SK-N-SH (cell line): ENCODE results near the gene TDP2. TPM values are rescaled to one million over a fixed set of nuclear protein-coding genes. Genes with fewer than 3 reads are reported as not detected.

Source experiments
- CTCF ChIA-PET: fragments of 300-600, 350-600 bp; formaldehyde crosslinking; extraction: SDS; loops from one replicate; lab custom pipeline; 2021; lab: Yijun Ruan, JAX
- POLR2A ChIA-PET: fragments of 350-600 bp; sonication (Branson Sonifier 250); formaldehyde crosslinking; extraction: SDS; loops from one replicate; lab custom pipeline; 2020; ENCODE audit warnings: antibody characterized with exemption, inconsistent platforms; lab: Yijun Ruan, JAX
- DNase-seq: peaks from one replicate; pipeline ENCODE4 v3.0.0; 2012
- H2AFZ ChIP-seq: fragments of 200-600 bp; sonication (generic); 2 replicates; pipeline ENCODE4 v1.8.1; 2016; ENCODE audit warnings: antibody characterized with exemption, mild to moderate bottlenecking, low read depth
- H3F3A ChIP-seq: fragments of 200-600 bp; sonication (generic); replicated peaks from 2 replicates; pipeline ENCODE3; 2016; ENCODE audit warnings: antibody characterized with exemption, mild to moderate bottlenecking; ENCODE audit not compliant: insufficient read depth
- H3K27ac ChIP-seq, 2 experiments: fragments of 200-500 bp in 1 of 2; fragments of 200-600 bp in 1 of 2; sonication (Bioruptor generic) in 1 of 2; sonication (generic), shearing (Covaris generic) in 1 of 2; 2 replicates each; pipeline versions ENCODE4 v1.5.1 to v1.6.1; 2014 to 2016; ENCODE audit warnings: low read depth in 2 of 2, inconsistent platforms in 1 of 2, low read length in 1 of 2, mild to moderate bottlenecking in 1 of 2, mixed read lengths in 1 of 2
- H3K27me3 ChIP-seq: fragments of 200-600 bp; sonication (generic), shearing (Covaris generic); 2 replicates; pipeline ENCODE4 v1.6.1; 2016; ENCODE audit warnings: mixed run types; ENCODE audit not compliant: insufficient read depth
- H3K36me3 ChIP-seq, 2 experiments: fragments of 200-500 bp in 1 of 2; fragments of 200-600 bp in 1 of 2; sonication (Bioruptor generic) in 1 of 2; sonication (generic) in 1 of 2; replicated peaks in 1 of 2; 2 replicates each; pipeline versions ENCODE3 to v1.5.1; 2014 to 2016; ENCODE audit warnings: low read length in 1 of 2, mild to moderate bottlenecking in 1 of 2; ENCODE audit not compliant: insufficient read depth in 2 of 2, control insufficient read depth in 1 of 2
- H3K4me1 ChIP-seq, 2 experiments: fragments of 200-500 bp in 1 of 2; fragments of 200-600 bp in 1 of 2; sonication (Bioruptor generic) in 1 of 2; sonication (generic), shearing (Covaris generic) in 1 of 2; 2 replicates each; pipeline versions ENCODE4 v1.5.1 to v1.6.1; 2014 to 2016; ENCODE audit warnings: low read depth in 1 of 2, low read length in 1 of 2, mixed run types in 1 of 2; ENCODE audit not compliant: insufficient read depth in 2 of 2, control insufficient read depth in 1 of 2
- H3K4me2 ChIP-seq: fragments of 200-600 bp; sonication (generic), shearing (Covaris generic); 2 replicates; pipeline ENCODE4 v1.6.1; 2017; ENCODE audit warnings: mixed run types
- H3K4me3 ChIP-seq, 2 experiments: fragments of 200-500 bp in 1 of 2; fragments of 200-600 bp in 1 of 2; sonication (Bioruptor generic) in 1 of 2; sonication (generic), shearing (Covaris generic) in 1 of 2; 2 replicates each; pipeline versions ENCODE4 v1.5.1 to v1.8.1; 2014 to 2016; ENCODE audit warnings: low read depth in 2 of 2, inconsistent platforms in 1 of 2, low read length in 1 of 2, mild to moderate bottlenecking in 1 of 2, mixed read lengths in 1 of 2, moderate library complexity in 1 of 2
- H3K79me2 ChIP-seq: fragments of 200-600 bp; sonication (generic); 2 replicates; pipeline ENCODE4 v1.8.1; 2017; ENCODE audit warnings: mild to moderate bottlenecking; ENCODE audit not compliant: insufficient read depth
- H3K9ac ChIP-seq: fragments of 200-600 bp; sonication (generic); 2 replicates; pipeline ENCODE4 v1.6.1; 2017; ENCODE audit warnings: mixed run types
- H3K9me2 ChIP-seq: fragments of 200-600 bp; sonication (generic); 2 replicates; pipeline ENCODE4 v1.6.1; 2017; ENCODE audit warnings: mixed run types
- H3K9me3 ChIP-seq: fragments of 200-600 bp; sonication (generic); 2 replicates; pipeline ENCODE4 v1.6.1; 2017; ENCODE audit warnings: mixed run types, mild to moderate bottlenecking, moderate library complexity
- H4K20me1 ChIP-seq: fragments of 200-600 bp; sonication (generic); 2 replicates; pipeline ENCODE4 v1.6.1; 2017; ENCODE audit warnings: mild to moderate bottlenecking, mixed run types; ENCODE audit not compliant: insufficient read depth
- CHD2 ChIP-seq: fragments of 150-350 bp; IDR thresholded peaks from 2 replicates; pipeline ENCODE4 v1.6.1; 2018; ENCODE audit warnings: low read length; ENCODE audit not compliant: partially characterized antibody
- ELF1 ChIP-seq: IDR thresholded peaks from 2 replicates; pipeline ENCODE4 v1.4.0; 2012
- FOSL2 ChIP-seq: IDR thresholded peaks from 2 replicates; pipeline ENCODE4 v1.4.0; 2012; ENCODE audit warnings: low read depth, mild to moderate bottlenecking, moderate library complexity, borderline replicate concordance
- FOXM1 ChIP-seq: IDR thresholded peaks from 2 replicates; pipeline ENCODE4 v1.4.0; 2012; ENCODE audit warnings: low read depth, mild to moderate bottlenecking
- GATA2 ChIP-seq: sonication (generic); formaldehyde crosslinking; IDR thresholded peaks from 2 replicates; pipeline ENCODE4 v1.5.0; 2020; ENCODE audit warnings: mild to moderate bottlenecking, missing genetic modification reagents
- IRF3 ChIP-seq: fragments of 150-350 bp; IDR thresholded peaks from 2 replicates; pipeline ENCODE4 v1.6.1; 2016; ENCODE audit warnings: mild to moderate bottlenecking, low read depth, low read length
- MAX ChIP-seq: IDR thresholded peaks from 2 replicates; pipeline ENCODE4 v1.4.0; 2012; ENCODE audit warnings: low read depth
- MEF2A ChIP-seq: IDR thresholded peaks from 2 replicates; pipeline ENCODE4 v1.4.0; 2012; ENCODE audit warnings: low read depth, borderline replicate concordance
- MXI1 ChIP-seq: IDR thresholded peaks from 2 replicates; pipeline ENCODE4 v1.6.1; 2012; ENCODE audit warnings: mild to moderate bottlenecking, low read depth, low read length, improper control_type of control experiment
- NFIC ChIP-seq: IDR thresholded peaks from 2 replicates; pipeline ENCODE4 v1.4.0; 2012; ENCODE audit warnings: borderline replicate concordance
- NRF1 ChIP-seq: IDR thresholded peaks from 2 replicates; pipeline ENCODE4 v1.6.1; 2012; ENCODE audit warnings: low read depth, mild to moderate bottlenecking, low read length
- PBX3 ChIP-seq: IDR thresholded peaks from 2 replicates; pipeline ENCODE4; 2012
- POLR2AphosphoS5 ChIP-seq: IDR thresholded peaks from 2 replicates; pipeline ENCODE4 v1.6.1; 2012; ENCODE audit warnings: low read depth, low read length
- RFX5 ChIP-seq: IDR thresholded peaks from 2 replicates; pipeline ENCODE4 v1.6.1; 2012; ENCODE audit warnings: mild to moderate bottlenecking, improper control_type of control experiment, low read length
- RXRA ChIP-seq: IDR thresholded peaks from 2 replicates; pipeline ENCODE4 v1.4.0; 2012; ENCODE audit warnings: low read depth, mild to moderate bottlenecking, borderline replicate concordance
- SIN3A ChIP-seq: IDR thresholded peaks from 2 replicates; pipeline ENCODE4 v1.6.1; 2012; ENCODE audit warnings: low read depth, mild to moderate bottlenecking, low read length, moderate library complexity, borderline replicate concordance
- SMC3 ChIP-seq: IDR thresholded peaks from 2 replicates; pipeline ENCODE4 v1.6.1; 2012; ENCODE audit warnings: low read depth, low read length, improper control_type of control experiment
- TAF1 ChIP-seq: IDR thresholded peaks from 2 replicates; pipeline ENCODE4 v1.6.1; 2012; ENCODE audit warnings: low read depth, mild to moderate bottlenecking, low read length, moderate library complexity, borderline replicate concordance
- TEAD4 ChIP-seq: IDR thresholded peaks from 2 replicates; pipeline ENCODE4 v1.4.0; 2012; ENCODE audit warnings: mild to moderate bottlenecking, borderline replicate concordance; ENCODE audit not compliant: insufficient read depth
- WGBS: methylation state at CpG from one replicate; pipeline ENCODE4 v1.1.6; 2017; ENCODE audit warnings: low lambda C conversion rate; 5-methylcytosine and 5-hydroxymethylcytosine counted together
- polyA plus RNA-seq, 3 experiments: library from polyadenylated mRNA; depleted of rRNA; stranded (reverse); fragments of >200 nt; gene quantifications; 2 replicates each; pipeline ENCODE4 v1.2.3, GENCODE V29; 2012
- TF ChIP-seq, protein P1 (sequence below): IDR thresholded peaks from 2 replicates; pipeline ENCODE4 v1.4.0; 2012; ENCODE audit warnings: low read depth, borderline replicate concordance

The TDP2 gene
- polyA plus RNA-seq, 1 of the 3 experiments (the other 2 are of a cell fraction): 20.0 TPM

- no peaks in the 10 kb centered on the region for H4K20me1 ChIP-seq
- WGBS: 2% methylated on average over 25 of the region's 26 CpGs
- peaks cover 28 to 35% of the 10 kb centered on the region in 2 experiments for H3K36me3 ChIP-seq
- TF ChIP-seq MXI1: peak; percentile 42; the same call in 1 of the 2 replicates
- no peak for TF ChIP-seq IRF3
- TF ChIP-seq POLR2AphosphoS5: no peak
- no peak for TF ChIP-seq FOXM1
- TF ChIP-seq NFIC: no peak
- TF ChIP-seq TAF1: no peak
- no peak for TF ChIP-seq ELF1
- TF ChIP-seq MAX: no peak
- TF ChIP-seq SIN3A: no peak
- 0 out of 2 replicates have a peak, but pooled peaks have one; percentile 16 for TF ChIP-seq NRF1
- no peak for TF ChIP-seq PBX3
- TF ChIP-seq, protein P1, sequence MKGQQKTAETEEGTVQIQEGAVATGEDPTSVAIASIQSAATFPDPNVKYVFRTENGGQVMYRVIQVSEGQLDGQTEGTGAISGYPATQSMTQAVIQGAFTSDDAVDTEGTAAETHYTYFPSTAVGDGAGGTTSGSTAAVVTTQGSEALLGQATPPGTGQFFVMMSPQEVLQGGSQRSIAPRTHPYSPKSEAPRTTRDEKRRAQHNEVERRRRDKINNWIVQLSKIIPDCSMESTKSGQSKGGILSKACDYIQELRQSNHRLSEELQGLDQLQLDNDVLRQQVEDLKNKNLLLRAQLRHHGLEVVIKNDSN: no peak
- no peak for TF ChIP-seq RFX5
- TF ChIP-seq TEAD4: no peak
- no peak for TF ChIP-seq MEF2A
- no peak for TF ChIP-seq RXRA
- no peak for TF ChIP-seq FOSL2
- peak; percentile 3; the same call in 1 of the 2 replicates for TF ChIP-seq SMC3
- no peak for TF ChIP-seq GATA2 (CRISPR knock-in tag)
- TF ChIP-seq CHD2: no peak
- TF ChIP-seq, all 33 proteins: peak for 3
- Histone ChIP-seq H3K4me3 (peak overlapping the region; percentile 67 to 82), H3K9ac (peak overlapping the region; percentile 86), H3K9me3 (no peaks in the 10 kb centered on the region), H3K9me2 (no peaks in the 10 kb centered on the region), H3K4me1 (peaks cover 6 to 14% of the 10 kb centered on the region in 2 experiments; a peak in 2 of 4 replicates), H3K27ac (peak overlapping the region; percentile 87 to 91; a peak in 3 of 4 replicates), H3K27me3 (no peaks in the 10 kb centered on the region), H3K79me2 (peaks cover 51% of the 10 kb centered on the region), H2AFZ (peak overlapping the region; percentile 89), H3F3A (peaks cover 3% of the 10 kb centered on the region), H3K4me2 (peak overlapping the region; percentile 78)
- DNase-seq: peak; percentile 66
- ChIA-PET CTCF (interaction anchor here (0.6 to 7.3 kb wide), 23 partner anchors 11 to 383 kb away, joined by 3 to 96 read pairs (median 4); partner anchors contain the start of genes ALDH5A1, C6orf62 and KIAA0319), POLR2A (interaction anchor here (0.9 to 1.6 kb wide), 4 partner anchors 13 to 85 kb away, joined by 3 to 12 read pairs (median 4); no protein-coding TSS in a partner anchor)
Measured at GRCh38 chr6:24666097-24666640, 530 bp downstream of the TDP2 start.
